H1 (cell line): ENCODE measurements around the gene ULK1. TPM values are rescaled to one million over a fixed set of nuclear protein-coding genes. Genes with fewer than 3 reads are reported as not detected.

Experiments
- CTCF ChIA-PET: fragments of 300-600 bp; sonication (Branson Sonifier 250); formaldehyde crosslinking; loops from one replicate; lab custom pipeline; 2021; ENCODE audit not compliant: partially characterized antibody; lab: Charles Lee
- POLR2A ChIA-PET: fragments of 300-600 bp; sonication (Branson Sonifier 250); formaldehyde crosslinking; loops from one replicate; lab custom pipeline; 2021; ENCODE audit warnings: inconsistent platforms; ENCODE audit not compliant: partially characterized antibody; lab: Charles Lee
- DNase-seq, 2 experiments: peaks; one replicate each; pipeline versions ENCODE4 v3.0.0 to v3.0.0-alpha.2; 2010 to 2022; ENCODE audit warnings: low spot score in 2 of 2, low read depth in 1 of 2, mixed read lengths in 1 of 2
- FAIRE-seq: peaks from 2 replicates; lab custom pipeline; 2011; peaks lifted over from hg19 to GRCh38; lab: Jason Lieb, UNC
- H2AFZ ChIP-seq: 2 replicates; pipeline ENCODE4 v1.8.1; 2012; ENCODE audit warnings: low read length, inconsistent platforms
- H2AK5ac ChIP-seq: 2 replicates; pipeline ENCODE4 v1.6.1; 2013; ENCODE audit warnings: low read depth, low read length
- H2BK120ac ChIP-seq: replicated peaks from 2 replicates; pipeline ENCODE3; 2013; ENCODE audit warnings: low read depth, low read length, inconsistent platforms
- H2BK12ac ChIP-seq: 2 replicates; pipeline ENCODE4 v1.6.1; 2013; ENCODE audit warnings: low read depth, low read length
- H2BK15ac ChIP-seq: 2 replicates; pipeline ENCODE4 v1.6.1; 2013; ENCODE audit warnings: low read length
- H2BK20ac ChIP-seq: 2 replicates; pipeline ENCODE4 v1.6.1; 2013; ENCODE audit warnings: low read length
- H2BK5ac ChIP-seq: 2 replicates; pipeline ENCODE4 v1.6.1; 2013; ENCODE audit warnings: low read depth, low read length
- H3K14ac ChIP-seq: 2 replicates; pipeline ENCODE4 v1.6.1; 2013; ENCODE audit warnings: inconsistent platforms; ENCODE audit not compliant: insufficient read length
- H3K18ac ChIP-seq: 2 replicates; pipeline ENCODE4 v1.6.1; 2013; ENCODE audit warnings: low read length; ENCODE audit errors: extremely low read depth
- H3K23ac ChIP-seq: 2 replicates; pipeline ENCODE4 v1.6.1; 2013; ENCODE audit warnings: inconsistent platforms; ENCODE audit not compliant: insufficient read length
- H3K23me2 ChIP-seq: 2 replicates; pipeline ENCODE4 v1.6.1; 2013; ENCODE audit warnings: low read depth, low read length
- H3K27ac ChIP-seq: 2 replicates; pipeline ENCODE4 v1.6.1; 2011; ENCODE audit warnings: low read depth, low read length, inconsistent platforms
- H3K27me3 ChIP-seq, 4 experiments: replicated peaks in 1 of 4; 1 replicate in 1 of 4; 2 replicates in 3 of 4; pipeline versions ENCODE4 v1.6.1 to v1.8.1; 2011 to 2013; ENCODE audit warnings: low read length in 3 of 4, mild to moderate bottlenecking in 3 of 4, inconsistent platforms in 2 of 4, mixed read lengths in 2 of 4, moderate library complexity in 1 of 4; ENCODE audit not compliant: control insufficient read depth in 3 of 4, insufficient read depth in 3 of 4; ENCODE audit errors: extremely low read depth in 1 of 4
- H3K36me3 ChIP-seq, 4 experiments: 2 replicates each; pipeline versions ENCODE4 v1.6.1 to v1.8.1; 2011 to 2013; ENCODE audit warnings: mild to moderate bottlenecking in 4 of 4, low read length in 3 of 4, moderate library complexity in 2 of 4, control low read depth in 1 of 4, inconsistent platforms in 1 of 4; ENCODE audit not compliant: insufficient read depth in 4 of 4, control insufficient read depth in 2 of 4
- H3K4ac ChIP-seq: replicated peaks from 2 replicates; pipeline ENCODE3; 2013; ENCODE audit warnings: low read length, low read depth, mixed read lengths, inconsistent platforms; ENCODE audit not compliant: insufficient read length
- H3K4me1 ChIP-seq, 4 experiments: replicated peaks in 1 of 4; 1 replicate in 1 of 4; 2 replicates in 3 of 4; pipeline versions ENCODE4 v1.6.1 to v1.8.1; 2011 to 2013; ENCODE audit warnings: low read length in 3 of 4, inconsistent platforms in 2 of 4, mixed read lengths in 1 of 4; ENCODE audit not compliant: insufficient read depth in 4 of 4, control insufficient read depth in 3 of 4
- H3K4me2 ChIP-seq, 2 experiments: 2 replicates each; pipeline versions ENCODE4 v1.6.1 to v1.8.1; 2011 to 2013; ENCODE audit warnings: low read depth in 2 of 2, low read length in 2 of 2, control low read depth in 1 of 2, inconsistent platforms in 1 of 2, mild to moderate bottlenecking in 1 of 2; ENCODE audit not compliant: insufficient read depth in 1 of 2
- H3K4me3 ChIP-seq, 4 experiments: fragments of 200-600, 300-600 bp in 1 of 4; sonication (generic), shearing (Covaris generic), sonication (Bioruptor Twin) in 1 of 4; 2 replicates each; pipeline versions ENCODE4 v1.5.1 to v1.8.1; 2011 to 2016; ENCODE audit warnings: low read length in 4 of 4, low read depth in 3 of 4, control low read depth in 2 of 4, inconsistent platforms in 2 of 4, mild to moderate bottlenecking in 2 of 4, mixed read lengths in 1 of 4, moderate library complexity in 1 of 4; ENCODE audit not compliant: insufficient read depth in 2 of 4; ENCODE audit errors: extremely low read depth in 1 of 4
- H3K56ac ChIP-seq: replicated peaks from 2 replicates; pipeline ENCODE3; 2013; ENCODE audit warnings: low read depth, mild to moderate bottlenecking, mixed read lengths, low read length, inconsistent platforms; ENCODE audit not compliant: insufficient read length
- H3K79me1 ChIP-seq: 2 replicates; pipeline ENCODE4 v1.6.1; 2013; ENCODE audit warnings: low read depth, low read length, control low read depth
- H3K79me2 ChIP-seq, 2 experiments: 2 replicates each; pipeline versions ENCODE4 v1.6.1 to v1.8.1; 2012 to 2013; ENCODE audit warnings: low read length in 2 of 2, mild to moderate bottlenecking in 2 of 2, inconsistent platforms in 1 of 2; ENCODE audit not compliant: insufficient read depth in 2 of 2, control insufficient read depth in 1 of 2
- H3K9ac ChIP-seq, 4 experiments: replicated peaks in 1 of 4; 1 replicate in 1 of 4; 2 replicates in 3 of 4; pipeline versions ENCODE4 v1.6.1 to v1.8.1; 2011 to 2013; ENCODE audit warnings: low read depth in 3 of 4, low read length in 3 of 4, control low read depth in 2 of 4, mild to moderate bottlenecking in 2 of 4, moderate library complexity in 2 of 4, inconsistent platforms in 1 of 4; ENCODE audit errors: extremely low read depth in 1 of 4
- H3K9me3 ChIP-seq, 2 experiments: 2 replicates each; pipeline versions ENCODE4 v1.6.1 to v1.8.1; 2012 to 2013; ENCODE audit warnings: mild to moderate bottlenecking in 2 of 2, moderate library complexity in 2 of 2, control low read depth in 1 of 2, inconsistent platforms in 1 of 2, low read depth in 1 of 2, low read length in 1 of 2, mixed read lengths in 1 of 2; ENCODE audit not compliant: insufficient read depth in 2 of 2
- H4K20me1 ChIP-seq, 2 experiments: replicated peaks in 1 of 2; 2 replicates each; pipeline versions ENCODE3 to v1.8.1; 2011 to 2013; ENCODE audit warnings: inconsistent platforms in 2 of 2, low read length in 2 of 2, mild to moderate bottlenecking in 1 of 2; ENCODE audit not compliant: insufficient read depth in 2 of 2, control insufficient read depth in 1 of 2
- H4K5ac ChIP-seq: 2 replicates; pipeline ENCODE4 v1.6.1; 2013; ENCODE audit warnings: low read length, low read depth, mixed read lengths, inconsistent platforms; ENCODE audit not compliant: insufficient read length
- H4K8ac ChIP-seq: 2 replicates; pipeline ENCODE4 v1.8.0; 2013; ENCODE audit warnings: mild to moderate bottlenecking, moderate library complexity, low read length, inconsistent platforms; ENCODE audit not compliant: insufficient read depth; ENCODE audit errors: extremely low read depth
- H4K91ac ChIP-seq: replicated peaks from 2 replicates; pipeline ENCODE3; 2013; ENCODE audit warnings: low read length, mixed read lengths, inconsistent platforms; ENCODE audit not compliant: insufficient read length
- ATF2 ChIP-seq: IDR thresholded peaks from 2 replicates; pipeline ENCODE4 v1.6.1; 2012; ENCODE audit warnings: low read length, inconsistent platforms
- EGR1 ChIP-seq: IDR thresholded peaks from 2 replicates; pipeline ENCODE4 v1.6.1; 2011; ENCODE audit warnings: low read depth, low read length, borderline replicate concordance
- JUN ChIP-seq: IDR thresholded peaks from 2 replicates; pipeline ENCODE4 v1.6.1; 2011; ENCODE audit warnings: low read depth, mild to moderate bottlenecking, improper control_type of control experiment, low read length
- KDM1A ChIP-seq: fragments of 200-600, 300-600 bp; sonication (generic); IDR thresholded peaks from 2 replicates; pipeline ENCODE4 v1.7.1; 2016; ENCODE audit warnings: mild to moderate bottlenecking, low read length, borderline replicate concordance
- SAP30 ChIP-seq: fragments of 300-600 bp; sonication (generic); IDR thresholded peaks from 2 replicates; pipeline ENCODE4 v1.7.1; 2012; ENCODE audit warnings: low read length, moderate library complexity, mild to moderate bottlenecking, inconsistent platforms; ENCODE audit not compliant: insufficient read depth, insufficient replicate concordance
- SIX5 ChIP-seq: IDR thresholded peaks from 2 replicates; pipeline ENCODE4 v1.6.1; 2011; ENCODE audit warnings: mild to moderate bottlenecking, low read depth, low read length
- SUZ12 ChIP-seq: fragments of 200-600 bp; sonication (generic); IDR thresholded peaks from 2 replicates; pipeline ENCODE4 v1.6.1; 2012; ENCODE audit warnings: mild to moderate bottlenecking, inconsistent platforms, low read length, moderate library complexity, mixed read lengths
- TAF1 ChIP-seq: IDR thresholded peaks from 2 replicates; pipeline ENCODE4 v1.6.1; 2011; ENCODE audit warnings: mild to moderate bottlenecking, low read depth, low read length
- TBP ChIP-seq: IDR thresholded peaks from 2 replicates; pipeline ENCODE4 v1.6.1; 2011; ENCODE audit warnings: low read depth, low read length, improper control_type of control experiment
- USF2 ChIP-seq: IDR thresholded peaks from 2 replicates; pipeline ENCODE4 v1.6.1; 2011; ENCODE audit warnings: low read length, improper control_type of control experiment
- WGBS, 2 experiments: shearing (Covaris generic) in 1 of 2; methylation state at CpG; one replicate each; pipeline versions ENCODE4 v1.1.6 to v1.1.7; 2013 to 2015; ENCODE audit warnings: low lambda C conversion rate in 2 of 2, mixed read lengths in 2 of 2, inconsistent platforms in 1 of 2, low coverage in 1 of 2, missing lambda C conversion rate in 1 of 2; ENCODE audit not compliant: insufficient replicate concordance in 2 of 2, insufficient coverage in 1 of 2, insufficient read length in 1 of 2; ENCODE audit errors: extremely low coverage in 1 of 2, missing lambda C conversion rate in 1 of 2; 5-methylcytosine and 5-hydroxymethylcytosine counted together
- polyA plus RNA-seq, 7 experiments: library from polyadenylated mRNA; depleted of rRNA in 3 of 7; stranded (reverse) in 5 of 7; unstranded in 2 of 7; fragments of >200 nt in 5 of 7; fragments of 200-250 nt in 2 of 7; gene quantifications; 1 replicate in 5 of 7; 2 replicates in 1 of 7; 4 replicates in 1 of 7; pipeline versions ENCODE4 v1.2.1 to v1.2.3, GENCODE V29; 2011 to 2013; ENCODE audit warnings: missing spikeins in 2 of 7, mixed read lengths in 2 of 7
- total RNA-seq: library from RNA; stranded (reverse); fragmentation: NEBNext Ultra II Directional; extraction: Animal tissue kit (Norgen Biotek cat#: 25700); gene quantifications from 2 replicates; pipeline ENCODE4 v1.2.1, GENCODE V29; 2021

Gene ULK1
- total and polyA plus RNA-seq, 2 of the 8 experiments (the other 6 are each of a cell fraction or from before 2014, with no cell fraction given): 13.0 to 44.1 TPM

- FAIRE-seq: no peak
- no peak overlapping the region for H2BK12ac ChIP-seq
- CTCF ChIA-PET: interaction anchor here (0.6 to 1.6 kb wide), 2 partner anchors 37 to 207 kb away, joined by 3 to 5 read pairs; no protein-coding TSS in a partner anchor
- DNase-seq: no peak
- no peak overlapping the region for H3K27ac ChIP-seq
- no peak overlapping the region for H3K23ac ChIP-seq
- H3K4ac ChIP-seq: no peak overlapping the region
- H3K14ac ChIP-seq: no peak overlapping the region
- peaks cover 5 to 86% of the 10 kb centered on the region in 2 experiments for H3K79me2 ChIP-seq
- no peak overlapping the region for H3K4me2 ChIP-seq
- H3K9me3 ChIP-seq: no peaks in the 10 kb centered on the region
- TF ChIP-seq EGR1: no peak
- no peak for TF ChIP-seq SAP30
- no peak for TF ChIP-seq ATF2
- no peak for TF ChIP-seq TBP
- no peak for TF ChIP-seq USF2
- no peak for TF ChIP-seq SIX5
- TF ChIP-seq TAF1: no peak
- no peak for TF ChIP-seq SUZ12
- TF ChIP-seq JUN: no peak
- TF ChIP-seq KDM1A: no peak
- H3K4me1 ChIP-seq: peaks cover 0 to 7% (median 0%) of the 10 kb centered on the region in 4 experiments; a peak in 2 of 7 replicates
- 80% methylated on average over 8 of the region's 8 CpGs; no CpG with 5 or more reads in 1 of the 2 experiments for WGBS, 2 experiments
- no peak overlapping the region for H2BK15ac ChIP-seq
- no peak overlapping the region for H2BK5ac ChIP-seq
- POLR2A ChIA-PET: no interaction called here
- H3K4me3 ChIP-seq: no peak overlapping the region
- H4K5ac ChIP-seq: no peak overlapping the region
- peaks cover 2 to 11% (median 6%) of the 10 kb centered on the region in 4 experiments; a peak in 4 of 8 replicates for H3K36me3 ChIP-seq
- no peaks in the 10 kb centered on the region for H3K23me2 ChIP-seq
- no peak overlapping the region for H2BK20ac ChIP-seq
- H3K18ac ChIP-seq: no peak overlapping the region
- no peak overlapping the region for H2BK120ac ChIP-seq
- no peak overlapping the region for H3K56ac ChIP-seq
- no peak overlapping the region for H2AFZ ChIP-seq
- no peak overlapping the region for H4K91ac ChIP-seq
- H3K79me1 ChIP-seq: peaks cover 21% of the 10 kb centered on the region
- no peaks in the 10 kb centered on the region for H3K27me3 ChIP-seq
- peaks cover 9 to 20% of the 10 kb centered on the region in 2 experiments for H4K20me1 ChIP-seq
- H4K8ac ChIP-seq: no peak overlapping the region
- no peak overlapping the region for H3K9ac ChIP-seq
- no peak overlapping the region for H2AK5ac ChIP-seq
These were observed 67.6 kb downstream of the ULK1 start for GRCh38 chr12:131962069-131962468.
